ENCODE measurements around the gene CFAP61.

GRCh38 chr20:20342066-20342465, 289.7 kb downstream of the CFAP61 start:
- TF ChIP-seq CTCF (IDR thresholded peaks at IDR 0.05; ENCODE audit: low read depth, low read length), result no peak
- TF ChIP-seq EZH2phosphoT487 (IDR thresholded peaks at IDR 0.05; ENCODE audit: low read depth), result no peak

Measured in OCI-LY3 (cell line).